NCI-H226 (cell line): ENCODE measurements around the gene SGMS1.
A peak's percentile ranks its signal among the peaks of the same experiment; 100 is the strongest.

Experiments used
- DNase-seq: peaks from one replicate; pipeline ENCODE4 v3.0.0-alpha.2; 2015

SGMS1 gene

GRCh38 chr10:50324680-50325393 is 298.9 kb downstream of the SGMS1 start:
- DNase-seq: no peak

GRCh38 chr10:50324046-50324445 is 299.7 kb downstream of the SGMS1 start:
- no peak for DNase-seq

DNA sequence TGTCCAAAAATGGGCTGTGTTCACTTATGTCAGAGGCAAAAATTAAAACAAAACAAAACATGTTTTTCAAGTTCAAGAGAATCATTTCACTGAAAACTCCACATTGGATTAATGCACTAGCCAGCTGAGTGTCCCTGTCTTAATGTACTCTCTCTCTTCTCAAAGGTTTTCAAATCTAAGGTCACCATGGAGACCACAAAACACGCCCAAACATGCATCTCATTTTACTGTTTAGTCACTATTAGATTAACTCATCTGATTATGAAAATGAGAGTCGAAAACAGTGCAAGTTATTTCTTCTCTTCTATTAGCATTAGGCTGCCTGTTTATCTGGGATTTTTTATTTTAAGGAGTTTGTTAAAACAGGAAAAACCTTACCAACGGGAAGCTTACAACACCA is 301.7 kb downstream of the SGMS1 start:
- DNase-seq: peak; percentile 14

DNA sequence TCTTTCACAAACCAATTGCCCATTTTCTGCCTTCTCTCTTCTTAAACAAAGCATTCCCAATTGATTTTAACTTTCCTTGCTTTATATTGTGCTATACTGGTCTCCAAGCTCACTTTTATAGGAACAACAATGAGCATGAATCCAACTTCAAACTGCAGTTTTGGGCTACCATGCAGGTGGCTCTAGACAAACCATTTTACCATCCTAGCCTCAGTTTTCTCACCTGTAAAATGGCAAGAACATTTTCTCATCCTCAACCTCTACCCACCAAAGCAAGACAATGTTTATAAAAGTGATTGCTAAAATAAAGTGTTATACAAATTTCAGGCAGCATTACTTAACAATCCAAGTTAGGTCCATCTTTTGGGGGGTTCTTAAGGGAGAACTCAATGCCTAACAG is 305.6 kb downstream of the SGMS1 start:
- no peak for DNase-seq

DNA sequence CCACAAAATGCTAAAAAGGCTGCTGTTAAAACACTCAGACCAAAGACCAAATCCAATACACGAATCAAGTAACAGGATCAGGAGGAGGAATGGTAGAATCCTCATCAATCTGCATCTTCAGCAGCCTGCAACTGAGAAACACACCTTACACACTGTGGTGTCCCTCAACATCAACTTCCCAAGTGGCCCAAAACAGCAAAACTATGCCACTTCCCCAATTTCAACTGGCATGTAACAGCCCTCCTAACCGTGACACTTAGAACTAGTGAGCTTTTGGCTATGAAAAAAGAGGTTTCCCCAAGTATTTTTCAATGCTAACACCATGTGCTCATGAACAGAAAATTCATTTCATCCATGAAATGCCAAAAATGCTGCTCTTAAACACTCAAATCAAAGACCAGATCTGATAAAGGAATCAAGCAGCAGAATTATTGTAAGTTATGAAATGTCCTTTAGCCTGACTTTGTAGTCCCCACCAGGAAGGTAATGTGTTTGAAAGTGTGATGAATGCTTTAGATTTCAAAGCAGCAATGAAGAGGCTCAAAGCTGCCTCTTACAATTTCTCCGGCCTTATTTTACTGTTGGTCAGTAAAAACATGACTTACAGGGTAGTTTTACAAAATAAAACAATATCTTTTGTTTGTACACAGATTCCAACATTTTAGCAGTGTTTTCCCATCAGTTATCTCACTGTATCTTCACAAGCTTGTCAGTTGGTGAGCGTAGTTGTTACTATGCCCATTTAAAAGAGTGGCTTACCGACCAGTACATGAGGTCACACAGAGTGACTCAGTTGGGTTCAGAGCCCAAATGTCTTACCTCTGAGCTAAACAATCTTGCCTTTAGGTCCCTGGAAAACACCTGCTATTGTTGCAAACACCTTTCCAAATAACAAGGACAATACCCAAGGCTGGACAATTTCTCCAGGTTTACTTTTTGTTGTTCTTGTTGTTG is 306.8 kb downstream of the SGMS1 start:
- DNase-seq: peak; percentile 15

- DNase-seq: no peak
Measured at GRCh38 chr10:50316174-50316573, 307.6 kb downstream of the SGMS1 start.

GRCh38 chr10:50315424-50315823 is 308.3 kb downstream of the SGMS1 start:
- no peak for DNase-seq

- DNase-seq: no peak
Measured at GRCh38 chr10:50314169-50315071, 309.3 kb downstream of the SGMS1 start.

DNA sequence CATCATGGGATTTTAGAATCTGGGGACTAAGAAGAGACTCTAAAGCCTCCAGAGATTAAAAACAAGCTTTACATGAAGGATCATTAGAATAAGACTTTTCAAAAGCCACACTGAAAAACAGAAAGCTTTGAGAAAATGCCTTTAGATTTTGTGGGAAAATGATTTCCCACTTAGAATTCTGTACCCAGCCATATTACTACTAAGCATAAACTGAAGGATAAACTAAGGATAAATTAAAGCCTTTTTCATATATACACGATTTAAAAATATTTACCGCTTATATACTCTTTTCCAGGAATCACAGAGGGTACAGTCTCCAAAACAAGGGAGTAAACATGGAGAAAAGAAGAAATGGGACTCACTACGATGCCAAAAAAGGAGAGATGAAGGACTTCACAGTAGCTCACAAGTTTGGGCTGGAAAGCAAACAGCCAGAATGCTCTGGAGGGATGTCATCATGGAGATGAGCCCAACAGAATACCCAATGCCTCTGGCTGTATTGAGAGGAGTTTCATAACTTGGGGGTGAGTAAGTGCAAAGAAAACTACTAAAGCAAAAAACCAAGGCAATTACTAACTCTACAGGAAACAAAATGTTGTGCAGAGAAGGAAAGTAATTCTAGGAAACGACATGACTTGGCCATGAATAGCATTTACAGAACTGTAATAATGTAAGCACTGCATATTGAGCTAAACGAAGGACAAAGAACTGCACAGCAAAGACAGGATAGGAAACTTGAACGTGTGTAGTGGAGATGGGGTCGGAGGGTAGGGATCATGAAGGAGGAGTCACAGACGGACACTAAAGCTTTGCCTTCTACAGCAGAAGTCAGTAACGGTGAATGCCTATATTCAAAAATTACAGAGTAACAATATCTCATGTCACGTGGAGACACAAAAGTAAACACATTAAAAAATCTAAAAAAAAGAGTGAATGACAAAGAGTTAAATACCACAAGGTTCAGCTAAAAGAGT is 311.0 kb downstream of the SGMS1 start:
- DNase-seq: peak; percentile 52

DNA sequence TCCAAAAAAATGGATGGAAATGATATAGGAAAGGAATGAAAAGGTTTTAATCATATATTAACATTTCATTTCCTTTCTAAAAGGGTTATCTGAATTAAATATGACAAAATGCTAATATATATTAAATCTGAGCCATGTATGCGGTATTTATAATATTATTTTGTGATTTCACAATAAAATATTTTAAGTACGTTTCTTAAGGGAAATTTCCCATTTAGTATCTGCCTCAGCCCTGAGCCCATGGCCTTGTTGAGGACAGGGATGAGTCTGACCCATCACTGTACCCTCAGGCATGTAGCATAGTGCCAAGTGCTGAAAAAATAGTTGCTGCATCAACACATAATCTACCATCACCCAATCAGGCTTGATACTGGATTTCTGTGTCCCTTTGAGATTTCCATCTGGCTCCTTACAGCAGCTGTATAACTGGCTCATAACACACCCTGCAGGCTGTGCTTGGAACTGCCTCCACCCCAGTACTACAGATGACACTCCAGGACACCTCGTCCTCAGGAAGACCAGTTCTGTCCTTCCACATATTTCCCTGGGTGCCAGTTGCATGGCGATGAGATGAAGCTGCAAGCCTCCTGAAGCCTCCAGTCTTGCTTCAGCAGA is 313.1 kb downstream of the SGMS1 start:
- no peak for DNase-seq

GRCh38 chr10:50309342-50309741 is 314.4 kb downstream of the SGMS1 start:
- no peak for DNase-seq

GRCh38 chr10:50304660-50305059 is 319.1 kb downstream of the SGMS1 start:
- no peak for DNase-seq

GRCh38 chr10:50299948-50300669 is 323.6 kb downstream of the SGMS1 start:
- DNase-seq: no peak

DNA sequence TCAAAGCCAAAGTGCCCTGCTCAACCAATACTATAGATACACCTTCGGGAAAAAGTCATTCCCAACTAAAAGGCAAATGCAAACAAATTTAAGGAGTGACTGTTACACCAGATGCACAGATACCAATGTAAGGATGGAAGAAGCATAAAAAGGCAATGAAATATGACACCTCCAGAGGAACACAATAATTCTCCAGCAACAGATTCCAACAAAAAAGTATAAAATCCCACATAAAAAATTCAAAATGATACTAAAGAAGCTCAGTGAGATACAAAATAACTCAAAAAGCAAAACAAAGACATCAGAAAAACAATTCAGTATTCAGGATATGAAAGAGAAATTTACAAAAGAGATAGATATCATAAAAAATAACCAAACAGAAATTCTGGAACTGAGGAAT is 328.4 kb downstream of the SGMS1 start:
- DNase-seq: no peak

GRCh38 chr10:50294582-50294981 is 329.2 kb downstream of the SGMS1 start:
- DNase-seq: no peak

- no peak for DNase-seq
Measured at GRCh38 chr10:50293513-50294313, 330.0 kb downstream of the SGMS1 start.

- DNase-seq: no peak
Measured at GRCh38 chr10:50291261-50291850, 332.4 kb downstream of the SGMS1 start.

GRCh38 chr10:50289196-50289595 is 334.6 kb downstream of the SGMS1 start:
- no peak for DNase-seq
